ENCODE data around the gene NMBR. TPM values are rescaled to one million over a fixed set of nuclear protein-coding genes. Genes with fewer than 3 reads are reported as not detected.
"Not testable (repeated sequence)": the region's sequence is repeated elsewhere in the genome, so short reads cannot be mapped to it uniquely, and the experiment has no call there.

NMBR gene
- polyA plus RNA-seq, 1 donor from 2014 or later, result not detected

- no peaks in the 10 kb centered on the region for H3F3A ChIP-seq (ENCODE audit: insufficient read depth, low read length, poor library complexity, severe bottlenecking)
- H3K27me3 ChIP-seq (ENCODE audit: insufficient read depth, low read depth, low read length), result no peaks in the 10 kb centered on the region
- H3K4me3 ChIP-seq (ENCODE audit: low read length), result no peak overlapping the region
- H3K9ac ChIP-seq (ENCODE audit: low read length), result no peak overlapping the region
- H2AFZ ChIP-seq (ENCODE audit: low read depth, low read length), result no peak overlapping the region
- no peaks in the 10 kb centered on the region for H3K9me2 ChIP-seq (ENCODE audit: insufficient read depth, low read length)
- H3K79me2 ChIP-seq (replicated peaks; ENCODE audit: insufficient read depth, low read length), result no peaks in the 10 kb centered on the region
- no peak overlapping the region for H3K27ac ChIP-seq (ENCODE audit: low read length)
- H3K36me3 ChIP-seq (ENCODE audit: insufficient read depth, low read length), result no peaks in the 10 kb centered on the region
- H3K4me2 ChIP-seq (ENCODE audit: low read length), result no peak overlapping the region
- H4K20me1 ChIP-seq (ENCODE audit: insufficient read depth), result no peaks in the 10 kb centered on the region
- no peaks in the 10 kb centered on the region for H3K9me3 ChIP-seq (ENCODE audit: low read length)
- TF ChIP-seq SMC3 (conservative IDR thresholded peaks at IDR 0.05; ENCODE audit: poor library complexity) (no peak), EZH2 (IDR thresholded peaks at IDR 0.05; ENCODE audit: borderline replicate concordance, insufficient read depth, low read length, poor library complexity, severe bottlenecking) (no peak), MXI1 (conservative IDR thresholded peaks at IDR 0.05; ENCODE audit: poor library complexity, severe bottlenecking) (no peak), REST (IDR thresholded peaks at IDR 0.05; ENCODE audit: borderline replicate concordance) (no peak), RAD21 (conservative IDR thresholded peaks at IDR 0.05) (no peak), EP300 (conservative IDR thresholded peaks at IDR 0.05; ENCODE audit: poor library complexity, severe bottlenecking) (no peak), POLR2AphosphoS5 (IDR thresholded peaks at IDR 0.05) (no peak), TAF1 (IDR thresholded peaks at IDR 0.05; ENCODE audit: low read depth) (no peak), CTCF (IDR thresholded peaks at IDR 0.05; ENCODE audit: poor library complexity, severe bottlenecking) (no peak)
Observed at GRCh38 chr6:142117366-142117765, 29.6 kb downstream of the NMBR start.

- Histone ChIP-seq H3K27me3 (ENCODE audit: insufficient read depth, low read depth, low read length) (no peaks in the 10 kb centered on the region), H3K79me2 (replicated peaks; ENCODE audit: insufficient read depth, low read length) (no peaks in the 10 kb centered on the region), H3F3A (ENCODE audit: insufficient read depth, low read length, poor library complexity, severe bottlenecking) (no peaks in the 10 kb centered on the region), H3K27ac (ENCODE audit: low read length) (no peak overlapping the region), H3K36me3 (ENCODE audit: insufficient read depth, low read length) (no peaks in the 10 kb centered on the region), H3K9ac (ENCODE audit: low read length) (no peak overlapping the region), H2AFZ (ENCODE audit: low read depth, low read length) (no peak overlapping the region), H3K4me2 (ENCODE audit: low read length) (no peak overlapping the region), H4K20me1 (ENCODE audit: insufficient read depth) (no peaks in the 10 kb centered on the region), H3K9me2 (ENCODE audit: insufficient read depth, low read length) (no peaks in the 10 kb centered on the region), H3K9me3 (ENCODE audit: low read length) (no peaks in the 10 kb centered on the region), H3K4me3 (ENCODE audit: low read length) (no peak overlapping the region)
- TF ChIP-seq TAF1 (IDR thresholded peaks at IDR 0.05; ENCODE audit: low read depth), result no peak
- TF ChIP-seq EP300 (conservative IDR thresholded peaks at IDR 0.05; ENCODE audit: poor library complexity, severe bottlenecking), result no peak
- TF ChIP-seq MXI1 (conservative IDR thresholded peaks at IDR 0.05; ENCODE audit: poor library complexity, severe bottlenecking), result no peak
- peak; percentile 80 for TF ChIP-seq SMC3 (conservative IDR thresholded peaks at IDR 0.05; ENCODE audit: poor library complexity)
- TF ChIP-seq RAD21 (conservative IDR thresholded peaks at IDR 0.05), result peak; percentile 88
- TF ChIP-seq CTCF (IDR thresholded peaks at IDR 0.05; ENCODE audit: poor library complexity, severe bottlenecking), result peak; percentile 88
Observed at GRCh38 chr6:142112451-142113061, 34.4 kb downstream of the NMBR start.

GRCh38 chr6:142110820-142111219 is 36.1 kb downstream of the NMBR start:
- not testable (repeated sequence) for H3K4me3 ChIP-seq (ENCODE audit: low read length); H2AFZ ChIP-seq (ENCODE audit: low read depth, low read length); H3K79me2 ChIP-seq (replicated peaks; ENCODE audit: insufficient read depth, low read length); H3F3A ChIP-seq (ENCODE audit: insufficient read depth, low read length, poor library complexity, severe bottlenecking); H3K27me3 ChIP-seq (ENCODE audit: insufficient read depth, low read depth, low read length); H4K20me1 ChIP-seq (ENCODE audit: insufficient read depth); H3K4me2 ChIP-seq (ENCODE audit: low read length); H3K27ac ChIP-seq (ENCODE audit: low read length); H3K9me3 ChIP-seq (ENCODE audit: low read length); H3K9me2 ChIP-seq (ENCODE audit: insufficient read depth, low read length); H3K9ac ChIP-seq (ENCODE audit: low read length); H3K36me3 ChIP-seq (ENCODE audit: insufficient read depth, low read length)

GRCh38 chr6:142104820-142105219 is 42.1 kb downstream of the NMBR start:
- not testable (repeated sequence) for H3K27ac ChIP-seq (ENCODE audit: low read length); H3K4me2 ChIP-seq (ENCODE audit: low read length); H3F3A ChIP-seq (ENCODE audit: insufficient read depth, low read length, poor library complexity, severe bottlenecking); H2AFZ ChIP-seq (ENCODE audit: low read depth, low read length); H3K27me3 ChIP-seq (ENCODE audit: insufficient read depth, low read depth, low read length); H4K20me1 ChIP-seq (ENCODE audit: insufficient read depth); H3K9me2 ChIP-seq (ENCODE audit: insufficient read depth, low read length); H3K79me2 ChIP-seq (replicated peaks; ENCODE audit: insufficient read depth, low read length); H3K9ac ChIP-seq (ENCODE audit: low read length); H3K9me3 ChIP-seq (ENCODE audit: low read length); H3K36me3 ChIP-seq (ENCODE audit: insufficient read depth, low read length); H3K4me3 ChIP-seq (ENCODE audit: low read length)

Data from neural cell (in vitro differentiated cells).